Measurements from ENCODE around the gene TPK1.
"Not testable (repeated sequence)": the region's sequence is repeated elsewhere in the genome, so short reads cannot be mapped to it uniquely, and the experiment has no call there.

The TPK1 gene

GRCh38 chr7:144437370-144438191 lies 398.3 kb downstream of the TPK1 start:
- H3K27me3 ChIP-seq (ENCODE audit: insufficient read depth, low read length), result no peaks in the 10 kb centered on the region
- H3K9me3 ChIP-seq (ENCODE audit: low read length), result no peaks in the 10 kb centered on the region
- H2AFZ ChIP-seq (ENCODE audit: low read depth, low read length), result no peak overlapping the region
- no peak overlapping the region for H3K4me3 ChIP-seq (ENCODE audit: low read length)
- H3K4me1 ChIP-seq (ENCODE audit: insufficient read depth, low read length), result no peaks in the 10 kb centered on the region
- H3K36me3 ChIP-seq (ENCODE audit: insufficient read depth, low read length), result no peaks in the 10 kb centered on the region

GRCh38 chr7:144436500-144436899 lies 399.4 kb downstream of the TPK1 start:
- no peaks in the 10 kb centered on the region for H3K36me3 ChIP-seq (ENCODE audit: insufficient read depth, low read length)
- no peaks in the 10 kb centered on the region for H3K9me3 ChIP-seq (ENCODE audit: low read length)
- H3K27me3 ChIP-seq (ENCODE audit: insufficient read depth, low read length), result no peaks in the 10 kb centered on the region
- H3K4me3 ChIP-seq (ENCODE audit: low read length), result no peak overlapping the region
- no peak overlapping the region for H2AFZ ChIP-seq (ENCODE audit: low read depth, low read length)
- no peaks in the 10 kb centered on the region for H3K4me1 ChIP-seq (ENCODE audit: insufficient read depth, low read length)

- Histone ChIP-seq H3K4me3 (ENCODE audit: low read length) (no peak overlapping the region), H3K27me3 (ENCODE audit: insufficient read depth, low read length) (no peaks in the 10 kb centered on the region), H3K4me1 (ENCODE audit: insufficient read depth, low read length) (no peaks in the 10 kb centered on the region), H2AFZ (ENCODE audit: low read depth, low read length) (no peak overlapping the region), H3K36me3 (ENCODE audit: insufficient read depth, low read length) (no peaks in the 10 kb centered on the region), H3K9me3 (ENCODE audit: low read length) (no peaks in the 10 kb centered on the region)
These were observed 407.4 kb downstream of the TPK1 start for GRCh38 chr7:144428431-144428830.

DNA sequence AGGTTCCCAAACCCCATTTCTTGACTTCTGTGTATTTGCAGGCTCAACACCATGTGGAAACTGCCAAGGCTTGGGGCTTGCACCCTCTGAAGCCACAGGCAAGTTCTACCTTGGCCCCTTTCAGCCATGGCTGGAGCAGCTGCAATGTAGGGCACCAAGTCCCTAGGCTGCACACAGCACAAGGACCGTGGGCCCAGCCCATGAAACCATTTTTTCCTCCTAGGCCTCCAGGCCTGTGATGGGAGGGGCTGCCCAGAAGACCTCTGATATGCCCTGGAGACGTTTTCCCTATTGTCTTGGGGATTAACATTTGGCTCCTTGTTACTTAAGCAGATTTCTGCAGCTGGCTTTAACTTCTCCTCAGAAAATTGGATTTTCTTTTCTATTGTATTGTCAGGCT lies 408.3 kb downstream of the TPK1 start:
- H3K4me1 ChIP-seq (ENCODE audit: insufficient read depth, low read length); H2AFZ ChIP-seq (ENCODE audit: low read depth, low read length); H3K27me3 ChIP-seq (ENCODE audit: insufficient read depth, low read length); H3K4me3 ChIP-seq (ENCODE audit: low read length); H3K36me3 ChIP-seq (ENCODE audit: insufficient read depth, low read length); H3K9me3 ChIP-seq (ENCODE audit: low read length): not testable (repeated sequence)

- H3K27me3 ChIP-seq (ENCODE audit: insufficient read depth, low read length); H3K9me3 ChIP-seq (ENCODE audit: low read length); H3K4me1 ChIP-seq (ENCODE audit: insufficient read depth, low read length); H2AFZ ChIP-seq (ENCODE audit: low read depth, low read length); H3K36me3 ChIP-seq (ENCODE audit: insufficient read depth, low read length); H3K4me3 ChIP-seq (ENCODE audit: low read length): not testable (repeated sequence)
These were observed 416.9 kb downstream of the TPK1 start for GRCh38 chr7:144418931-144419330.

GRCh38 chr7:144416341-144416740 lies 419.5 kb downstream of the TPK1 start:
- Histone ChIP-seq H3K4me1 (ENCODE audit: insufficient read depth, low read length) (no peaks in the 10 kb centered on the region), H3K27me3 (ENCODE audit: insufficient read depth, low read length) (no peaks in the 10 kb centered on the region), H3K36me3 (ENCODE audit: insufficient read depth, low read length) (no peaks in the 10 kb centered on the region), H3K4me3 (ENCODE audit: low read length) (no peak overlapping the region), H3K9me3 (ENCODE audit: low read length) (no peaks in the 10 kb centered on the region), H2AFZ (ENCODE audit: low read depth, low read length) (no peak overlapping the region)

DNA sequence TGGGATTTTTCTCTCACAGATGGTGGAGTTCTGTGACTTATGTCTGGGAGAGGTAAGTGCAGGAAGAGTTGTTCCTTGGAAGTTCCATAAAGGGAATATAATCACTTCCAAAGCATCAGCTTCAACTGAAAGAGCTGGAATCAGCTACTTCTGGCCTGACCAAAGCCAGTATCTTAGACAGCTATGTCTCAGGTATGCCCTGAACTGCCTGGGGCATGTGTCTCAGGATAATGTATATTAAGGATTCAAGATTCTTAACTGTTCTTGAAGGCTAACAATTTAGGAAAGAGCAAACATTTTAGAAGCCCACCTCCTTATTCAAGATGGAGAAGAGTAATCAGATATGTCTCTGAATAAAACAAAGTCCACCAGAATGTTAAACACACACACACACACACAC lies 420.0 kb downstream of the TPK1 start:
- H3K36me3 ChIP-seq (ENCODE audit: insufficient read depth, low read length), result no peaks in the 10 kb centered on the region
- no peak overlapping the region for H2AFZ ChIP-seq (ENCODE audit: low read depth, low read length)
- no peaks in the 10 kb centered on the region for H3K9me3 ChIP-seq (ENCODE audit: low read length)
- no peaks in the 10 kb centered on the region for H3K27me3 ChIP-seq (ENCODE audit: insufficient read depth, low read length)
- no peaks in the 10 kb centered on the region for H3K4me1 ChIP-seq (ENCODE audit: insufficient read depth, low read length)
- H3K4me3 ChIP-seq (ENCODE audit: low read length), result no peak overlapping the region

GRCh38 chr7:144414815-144415214 lies 421.0 kb downstream of the TPK1 start:
- no peak overlapping the region for H3K4me3 ChIP-seq (ENCODE audit: low read length)
- H3K4me1 ChIP-seq (ENCODE audit: insufficient read depth, low read length), result no peaks in the 10 kb centered on the region
- no peaks in the 10 kb centered on the region for H3K27me3 ChIP-seq (ENCODE audit: insufficient read depth, low read length)
- H3K9me3 ChIP-seq (ENCODE audit: low read length), result no peaks in the 10 kb centered on the region
- no peak overlapping the region for H2AFZ ChIP-seq (ENCODE audit: low read depth, low read length)
- H3K36me3 ChIP-seq (ENCODE audit: insufficient read depth, low read length), result no peaks in the 10 kb centered on the region

- Histone ChIP-seq H3K36me3 (ENCODE audit: insufficient read depth, low read length) (no peaks in the 10 kb centered on the region), H3K4me3 (ENCODE audit: low read length) (no peak overlapping the region), H3K27me3 (ENCODE audit: insufficient read depth, low read length) (no peaks in the 10 kb centered on the region), H3K9me3 (ENCODE audit: low read length) (no peaks in the 10 kb centered on the region), H3K4me1 (ENCODE audit: insufficient read depth, low read length) (no peaks in the 10 kb centered on the region), H2AFZ (ENCODE audit: low read depth, low read length) (no peak overlapping the region)
These were observed 425.4 kb downstream of the TPK1 start for GRCh38 chr7:144410441-144410840.

DNA sequence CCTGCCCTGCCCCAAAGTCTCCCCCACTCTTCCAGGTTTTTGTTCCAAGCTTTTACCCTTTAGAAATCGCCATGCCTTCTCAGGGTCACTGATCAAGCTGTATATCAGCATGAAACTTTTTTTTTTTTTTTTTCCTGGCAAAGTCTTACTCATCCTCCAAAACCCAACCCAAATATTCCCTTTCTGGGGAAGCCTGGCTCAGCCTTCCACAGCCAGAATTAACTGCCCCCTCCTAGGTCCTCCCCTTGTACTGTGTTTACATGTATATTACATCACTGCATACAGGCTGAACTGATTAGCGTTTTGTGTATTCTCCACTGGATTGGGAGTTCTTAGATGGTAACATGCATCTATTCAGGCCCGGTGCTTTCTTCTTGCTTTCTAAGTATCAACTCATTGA lies 427.7 kb downstream of the TPK1 start:
- Histone ChIP-seq H3K4me3 (ENCODE audit: low read length) (no peak overlapping the region), H3K27me3 (ENCODE audit: insufficient read depth, low read length) (no peaks in the 10 kb centered on the region), H3K4me1 (ENCODE audit: insufficient read depth, low read length) (no peaks in the 10 kb centered on the region), H3K9me3 (ENCODE audit: low read length) (no peaks in the 10 kb centered on the region), H3K36me3 (ENCODE audit: insufficient read depth, low read length) (no peaks in the 10 kb centered on the region), H2AFZ (ENCODE audit: low read depth, low read length) (no peak overlapping the region)

DNA sequence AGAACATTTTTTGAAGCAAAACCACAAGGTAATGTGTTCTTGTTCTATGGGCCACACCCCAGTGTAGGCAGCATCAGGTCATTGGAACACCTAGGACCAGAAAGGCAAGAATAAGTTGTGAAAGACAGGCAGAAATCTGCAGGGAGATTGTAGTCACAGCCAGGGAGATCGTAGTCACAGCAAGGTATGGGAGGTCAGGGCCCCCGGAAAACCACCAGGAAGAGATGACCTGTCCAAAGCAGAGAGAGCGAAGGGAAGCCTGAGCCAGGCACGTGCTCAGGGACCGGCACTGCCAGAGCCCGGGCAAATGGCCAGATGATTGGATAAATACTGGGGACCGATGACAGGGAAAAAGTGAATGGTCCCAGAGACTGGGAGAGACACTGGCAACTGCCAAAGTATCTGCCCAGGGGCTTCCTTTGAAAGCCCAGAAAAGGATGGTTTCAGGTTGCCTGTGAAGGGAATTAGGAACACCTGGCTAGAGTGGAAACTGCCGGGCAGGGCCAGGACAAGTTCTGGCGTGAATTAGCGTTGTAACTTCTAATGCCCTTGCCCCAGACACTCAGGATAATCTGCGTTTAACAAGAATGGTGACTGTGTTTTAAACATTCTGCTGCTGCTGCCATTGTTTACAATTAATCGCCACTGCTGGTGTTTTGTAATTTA lies 428.5 kb downstream of the TPK1 start:
- Histone ChIP-seq H3K36me3 (ENCODE audit: insufficient read depth, low read length) (no peaks in the 10 kb centered on the region), H2AFZ (ENCODE audit: low read depth, low read length) (no peak overlapping the region), H3K4me3 (ENCODE audit: low read length) (no peak overlapping the region), H3K27me3 (ENCODE audit: insufficient read depth, low read length) (no peaks in the 10 kb centered on the region), H3K9me3 (ENCODE audit: low read length) (no peaks in the 10 kb centered on the region), H3K4me1 (ENCODE audit: insufficient read depth, low read length) (no peaks in the 10 kb centered on the region)

GRCh38 chr7:144404946-144405345 lies 430.9 kb downstream of the TPK1 start:
- H3K4me1 ChIP-seq (ENCODE audit: insufficient read depth, low read length), result no peaks in the 10 kb centered on the region
- H3K9me3 ChIP-seq (ENCODE audit: low read length), result no peaks in the 10 kb centered on the region
- H3K36me3 ChIP-seq (ENCODE audit: insufficient read depth, low read length), result no peaks in the 10 kb centered on the region
- H3K4me3 ChIP-seq (ENCODE audit: low read length), result no peak overlapping the region
- no peaks in the 10 kb centered on the region for H3K27me3 ChIP-seq (ENCODE audit: insufficient read depth, low read length)
- H2AFZ ChIP-seq (ENCODE audit: low read depth, low read length), result no peak overlapping the region

GRCh38 chr7:144403649-144404061 lies 432.2 kb downstream of the TPK1 start, which contains the start of gene NOBOX:
NOBOX (minus strand) TSS chr7:144403693.
- no peaks in the 10 kb centered on the region for H3K27me3 ChIP-seq (ENCODE audit: insufficient read depth, low read length)
- no peaks in the 10 kb centered on the region for H3K36me3 ChIP-seq (ENCODE audit: insufficient read depth, low read length)

More at GRCh38 chr7:144403649-144404061, 432.2 kb downstream of the TPK1 start, which contains the start of gene NOBOX:
- H3K4me1 ChIP-seq (ENCODE audit: insufficient read depth, low read length), result no peaks in the 10 kb centered on the region
- H3K4me3 ChIP-seq (ENCODE audit: low read length), result no peak within 1 kb of the TSS
- no peak within 1 kb of the TSS for H2AFZ ChIP-seq (ENCODE audit: low read depth, low read length)
- no peaks in the 10 kb centered on the region for H3K9me3 ChIP-seq (ENCODE audit: low read length)
